DND-41 (cell line): Measurements from ENCODE around the gene DNAAF5.

Experiments
- ATAC-seq: fragments of 200-7000 bp; cut with Tn5 transposase; 3 replicates; pipeline ENCODE4 v1.9.1; 2021; ENCODE audit warnings: low read depth; ENCODE audit not compliant: insufficient read depth
- DNase-seq: peaks from one replicate; pipeline ENCODE4 v3.0.0-alpha.2; 2020
- H2AFZ ChIP-seq: 2 replicates; pipeline ENCODE4 v1.6.0; 2012; ENCODE audit warnings: low read depth, low read length
- H3K27ac ChIP-seq: 2 replicates; pipeline ENCODE4 v1.5.1; 2012; ENCODE audit warnings: low read length, inconsistent platforms
- H3K27me3 ChIP-seq: fragments of 200-600 bp; sonication (generic); 2 replicates; pipeline ENCODE4 v1.6.0; 2012; ENCODE audit warnings: low read length, mild to moderate bottlenecking, inconsistent platforms; ENCODE audit not compliant: insufficient read depth, poor library complexity
- H3K36me3 ChIP-seq: 2 replicates; pipeline ENCODE4 v1.5.1; 2012; ENCODE audit warnings: low read length, inconsistent platforms; ENCODE audit not compliant: insufficient read depth
- H3K4me1 ChIP-seq: 2 replicates; pipeline ENCODE4 v1.5.1; 2012; ENCODE audit warnings: mild to moderate bottlenecking, low read length; ENCODE audit not compliant: insufficient read depth
- H3K4me2 ChIP-seq: 2 replicates; pipeline ENCODE4 v1.6.0; 2012; ENCODE audit warnings: mild to moderate bottlenecking, moderate library complexity, low read length, inconsistent platforms; ENCODE audit not compliant: insufficient read depth
- H3K4me3 ChIP-seq, 2 experiments: fragments of 200-600 bp in 1 of 2; shearing (Covaris generic) in 1 of 2; 2 replicates each; pipeline ENCODE4 v1.5.1; 2012 to 2016; ENCODE audit warnings: inconsistent platforms in 2 of 2, low read length in 2 of 2, mild to moderate bottlenecking in 2 of 2, low read depth in 1 of 2, moderate library complexity in 1 of 2
- H3K79me2 ChIP-seq: 2 replicates; pipeline ENCODE4 v1.6.0; 2012; ENCODE audit warnings: low read length, inconsistent platforms; ENCODE audit not compliant: insufficient read depth
- H3K9ac ChIP-seq: 2 replicates; pipeline ENCODE4 v1.6.0; 2012; ENCODE audit warnings: low read depth, mild to moderate bottlenecking, inconsistent platforms, low read length, moderate library complexity
- H3K9me3 ChIP-seq: 2 replicates; pipeline ENCODE4 v1.5.1; 2012; ENCODE audit warnings: low read length, moderate library complexity, mild to moderate bottlenecking, inconsistent platforms; ENCODE audit not compliant: insufficient read depth, severe bottlenecking
- H4K20me1 ChIP-seq: 2 replicates; pipeline ENCODE4 v1.6.0; 2012; ENCODE audit warnings: low read length; ENCODE audit not compliant: insufficient read depth
- EZH2 ChIP-seq: IDR thresholded peaks from 3 replicates; pipeline ENCODE4 v1.6.1; 2012; ENCODE audit warnings: borderline replicate concordance, low read depth, mild to moderate bottlenecking, moderate library complexity, low read length, inconsistent platforms; ENCODE audit not compliant: severe bottlenecking
- TF ChIP-seq, protein P1 (sequence below): IDR thresholded peaks from 2 replicates; pipeline ENCODE4 v1.5.1; 2012; ENCODE audit warnings: borderline replicate concordance, low read length, moderate library complexity, mild to moderate bottlenecking; ENCODE audit not compliant: poor library complexity, severe bottlenecking; ENCODE audit errors: extremely low read depth

DNAAF5 gene

DNA sequence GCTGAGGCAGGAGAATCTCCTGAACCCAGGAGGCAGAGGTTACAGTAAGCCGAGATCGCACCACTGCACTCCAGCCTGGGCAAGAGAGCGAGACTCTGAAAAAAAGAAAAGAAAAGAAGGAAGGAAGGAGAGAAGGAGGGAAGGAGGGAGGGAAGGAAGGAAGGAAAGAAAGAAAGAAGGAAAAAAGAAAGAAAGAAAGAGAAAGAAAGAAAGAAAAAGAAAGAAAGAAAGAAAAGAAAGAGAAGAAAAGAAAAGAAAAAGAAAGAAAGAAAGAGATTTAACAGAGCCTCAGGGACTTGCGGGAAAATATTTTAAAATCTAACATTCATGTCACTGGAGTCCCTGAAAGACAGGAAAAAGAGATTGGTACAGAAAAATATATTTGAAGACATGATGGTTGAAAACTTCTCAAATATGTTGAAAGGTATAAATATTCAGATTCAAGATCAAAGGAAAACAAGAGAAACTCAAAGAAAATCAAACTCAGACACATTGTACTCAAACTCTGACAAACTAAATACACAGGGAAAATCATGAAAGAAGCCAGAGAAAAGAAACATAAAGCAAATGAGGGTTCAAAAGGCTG, 25.3 kb upstream of the DNAAF5 start:
- DNase-seq (no peak), ATAC-seq (no peak)
- Histone ChIP-seq H3K9me3 (peaks cover 7% of the 10 kb centered on the region), H3K4me2 (no peak overlapping the region), H3K36me3 (peaks cover 18% of the 10 kb centered on the region), H3K4me3 (no peak overlapping the region), H3K9ac (no peak overlapping the region), H3K27me3 (no peaks in the 10 kb centered on the region), H3K4me1 (no peaks in the 10 kb centered on the region), H3K79me2 (peaks cover 4% of the 10 kb centered on the region; the same call in 1 of the 2 replicates), H3K27ac (no peak overlapping the region), H4K20me1 (no peaks in the 10 kb centered on the region), H2AFZ (no peak overlapping the region)
- TF ChIP-seq EZH2 = no peak
- TF ChIP-seq, protein P1, sequence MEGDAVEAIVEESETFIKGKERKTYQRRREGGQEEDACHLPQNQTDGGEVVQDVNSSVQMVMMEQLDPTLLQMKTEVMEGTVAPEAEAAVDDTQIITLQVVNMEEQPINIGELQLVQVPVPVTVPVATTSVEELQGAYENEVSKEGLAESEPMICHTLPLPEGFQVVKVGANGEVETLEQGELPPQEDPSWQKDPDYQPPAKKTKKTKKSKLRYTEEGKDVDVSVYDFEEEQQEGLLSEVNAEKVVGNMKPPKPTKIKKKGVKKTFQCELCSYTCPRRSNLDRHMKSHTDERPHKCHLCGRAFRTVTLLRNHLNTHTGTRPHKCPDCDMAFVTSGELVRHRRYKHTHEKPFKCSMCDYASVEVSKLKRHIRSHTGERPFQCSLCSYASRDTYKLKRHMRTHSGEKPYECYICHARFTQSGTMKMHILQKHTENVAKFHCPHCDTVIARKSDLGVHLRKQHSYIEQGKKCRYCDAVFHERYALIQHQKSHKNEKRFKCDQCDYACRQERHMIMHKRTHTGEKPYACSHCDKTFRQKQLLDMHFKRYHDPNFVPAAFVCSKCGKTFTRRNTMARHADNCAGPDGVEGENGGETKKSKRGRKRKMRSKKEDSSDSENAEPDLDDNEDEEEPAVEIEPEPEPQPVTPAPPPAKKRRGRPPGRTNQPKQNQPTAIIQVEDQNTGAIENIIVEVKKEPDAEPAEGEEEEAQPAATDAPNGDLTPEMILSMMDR = no peak

DNA sequence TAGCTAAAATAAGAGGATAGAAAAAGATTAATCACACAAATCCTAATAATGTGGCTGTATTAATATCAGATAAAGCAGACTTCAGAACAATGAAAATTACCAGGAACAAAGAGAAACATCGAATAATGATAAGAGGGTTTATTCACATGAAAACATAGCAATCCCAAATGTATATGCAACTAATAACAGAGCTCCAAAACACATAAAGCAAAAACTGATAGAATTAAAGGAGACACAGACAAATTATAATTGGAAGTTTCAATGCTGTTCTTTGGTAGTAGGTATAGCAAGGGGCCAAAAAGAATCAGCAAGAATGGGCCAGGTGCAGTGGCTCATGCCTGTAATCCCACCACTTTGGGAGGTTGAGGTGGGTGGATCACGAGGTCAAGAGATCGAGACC, 23.4 kb upstream of the DNAAF5 start:
- Histone ChIP-seq H3K4me1 (no peaks in the 10 kb centered on the region), H3K27me3 (no peaks in the 10 kb centered on the region), H3K27ac (no peak overlapping the region), H3K36me3 (peaks cover 11% of the 10 kb centered on the region), H3K79me2 (peaks cover 4% of the 10 kb centered on the region; the same call in 1 of the 2 replicates), H2AFZ (no peak overlapping the region), H3K9me3 (peaks cover 7% of the 10 kb centered on the region), H3K4me3 (no peak overlapping the region), H4K20me1 (no peaks in the 10 kb centered on the region), H3K9ac (no peak overlapping the region), H3K4me2 (no peak overlapping the region)
- no peak for DNase-seq
- no peak for ATAC-seq
- no peak for TF ChIP-seq EZH2
- TF ChIP-seq, protein P1 = no peak

DNA sequence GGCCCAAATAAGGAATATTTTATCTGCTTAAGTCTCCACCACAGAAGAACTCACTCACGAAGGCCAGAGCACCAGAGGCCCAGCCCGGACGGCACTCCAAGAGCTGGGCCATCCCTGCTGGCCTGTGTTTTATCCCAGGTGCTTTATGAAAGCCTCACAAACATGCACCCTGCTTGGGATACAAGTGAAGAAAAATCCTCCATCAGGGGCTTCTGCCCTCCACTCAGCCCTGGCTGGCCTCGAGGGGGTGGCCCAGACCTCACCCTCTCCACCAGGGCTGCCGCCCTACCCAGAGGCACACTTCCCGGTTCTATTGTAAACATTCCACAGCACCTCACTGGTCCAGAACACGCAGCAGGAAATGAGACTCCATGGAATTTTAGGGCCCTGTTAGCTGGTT, 19.8 kb upstream of the DNAAF5 start:
- H3K4me1 ChIP-seq = no peaks in the 10 kb centered on the region
- H3K27me3 ChIP-seq = no peaks in the 10 kb centered on the region
- H3K36me3 ChIP-seq = peaks cover 3% of the 10 kb centered on the region; the same call in 1 of the 2 replicates
- H3K9me3 ChIP-seq = peaks cover 7% of the 10 kb centered on the region
- H4K20me1 ChIP-seq = no peaks in the 10 kb centered on the region
- TF ChIP-seq, protein P1 = no peak
- no peak for TF ChIP-seq EZH2
- ATAC-seq = no peak
- H3K27ac ChIP-seq = no peak overlapping the region
- H3K4me3 ChIP-seq = no peak overlapping the region
- H3K79me2 ChIP-seq = peaks cover 2% of the 10 kb centered on the region; the same call in 1 of the 2 replicates
- no peak overlapping the region for H3K4me2 ChIP-seq
- no peak overlapping the region for H2AFZ ChIP-seq
- no peak overlapping the region for H3K9ac ChIP-seq
- no peak for DNase-seq
